B cell (primary cell): Measurements from ENCODE around the gene TRIM2.

Experiments
- EZH2 ChIP-seq: IDR thresholded peaks from 2 replicates; pipeline ENCODE4 v1.6.1; 2012; ENCODE audit warnings: borderline replicate concordance, low read depth, mild to moderate bottlenecking, moderate library complexity, low read length; ENCODE audit not compliant: insufficient read depth, poor library complexity, severe bottlenecking
- TF ChIP-seq, protein P1 (sequence below): fragments of 200-600 bp; IDR thresholded peaks from one replicate; pipeline ENCODE4 v1.8.0; 2022; ENCODE audit warnings: antibody characterized with exemption, mild to moderate bottlenecking

DNA sequence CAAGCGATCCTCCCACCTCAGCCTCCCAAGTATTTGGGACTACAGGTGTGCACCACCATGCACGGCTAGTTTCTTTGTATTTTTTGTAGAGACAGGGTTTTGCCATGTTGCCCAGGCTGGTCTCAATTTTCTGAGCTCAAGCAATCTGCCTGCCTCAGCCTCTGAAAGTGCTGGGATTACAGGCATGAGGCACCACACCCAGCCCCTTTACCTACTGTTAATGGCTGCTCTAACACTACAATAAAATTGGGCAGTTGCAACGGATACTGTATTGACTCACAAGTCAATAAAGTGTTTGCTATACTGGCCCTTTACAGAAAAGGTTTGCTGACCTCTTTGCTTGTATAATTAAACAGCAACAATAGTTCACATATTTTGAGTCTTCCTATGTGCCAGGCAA, 41.5 kb downstream of the TRIM2 start:
- TF ChIP-seq, protein P1, sequence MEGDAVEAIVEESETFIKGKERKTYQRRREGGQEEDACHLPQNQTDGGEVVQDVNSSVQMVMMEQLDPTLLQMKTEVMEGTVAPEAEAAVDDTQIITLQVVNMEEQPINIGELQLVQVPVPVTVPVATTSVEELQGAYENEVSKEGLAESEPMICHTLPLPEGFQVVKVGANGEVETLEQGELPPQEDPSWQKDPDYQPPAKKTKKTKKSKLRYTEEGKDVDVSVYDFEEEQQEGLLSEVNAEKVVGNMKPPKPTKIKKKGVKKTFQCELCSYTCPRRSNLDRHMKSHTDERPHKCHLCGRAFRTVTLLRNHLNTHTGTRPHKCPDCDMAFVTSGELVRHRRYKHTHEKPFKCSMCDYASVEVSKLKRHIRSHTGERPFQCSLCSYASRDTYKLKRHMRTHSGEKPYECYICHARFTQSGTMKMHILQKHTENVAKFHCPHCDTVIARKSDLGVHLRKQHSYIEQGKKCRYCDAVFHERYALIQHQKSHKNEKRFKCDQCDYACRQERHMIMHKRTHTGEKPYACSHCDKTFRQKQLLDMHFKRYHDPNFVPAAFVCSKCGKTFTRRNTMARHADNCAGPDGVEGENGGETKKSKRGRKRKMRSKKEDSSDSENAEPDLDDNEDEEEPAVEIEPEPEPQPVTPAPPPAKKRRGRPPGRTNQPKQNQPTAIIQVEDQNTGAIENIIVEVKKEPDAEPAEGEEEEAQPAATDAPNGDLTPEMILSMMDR = no peak
- TF ChIP-seq EZH2 = no peak
